NCI-H1930 (cell line): Measurements from ENCODE around the gene CCDC74B.
A peak's percentile ranks its signal among the peaks of the same experiment; 100 is the strongest.
"Not testable (repeated sequence)": the region's sequence is repeated elsewhere in the genome, so short reads cannot be mapped to it uniquely, and the experiment has no call there.

Experiments used
- DNase-seq, 2 experiments: peaks; one replicate each; lab custom pipeline; 2025; lab: John Stamatoyannopoulos, UW

The CCDC74B gene

DNA sequence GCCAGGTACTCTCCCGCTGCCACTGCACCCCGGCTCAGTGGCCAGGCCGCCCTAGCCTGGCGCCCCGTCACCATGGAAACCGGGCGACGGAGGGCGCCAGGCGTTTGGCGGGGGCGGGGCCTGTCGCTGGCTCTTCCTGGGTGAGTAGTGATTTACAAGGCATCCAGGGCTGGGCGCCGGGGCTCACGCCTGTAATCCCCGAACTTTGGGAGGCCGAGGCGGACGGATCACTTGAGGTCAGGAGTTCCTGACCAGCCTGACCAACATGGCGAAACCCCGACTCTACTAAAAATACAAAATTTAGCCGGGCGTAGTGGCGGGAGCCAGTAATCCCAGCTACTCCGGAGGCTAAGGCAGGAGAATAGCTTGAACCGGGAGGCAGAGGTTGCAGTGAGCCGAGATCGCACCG is at the start of gene CCDC74B:
CCDC74B (minus strand) TSS at position 107 of the 409 bp plus-strand sequence. CDS start 116 bp downstream, outside the sequence.
- DNase-seq: peak; percentile 44 to 47

DNA sequence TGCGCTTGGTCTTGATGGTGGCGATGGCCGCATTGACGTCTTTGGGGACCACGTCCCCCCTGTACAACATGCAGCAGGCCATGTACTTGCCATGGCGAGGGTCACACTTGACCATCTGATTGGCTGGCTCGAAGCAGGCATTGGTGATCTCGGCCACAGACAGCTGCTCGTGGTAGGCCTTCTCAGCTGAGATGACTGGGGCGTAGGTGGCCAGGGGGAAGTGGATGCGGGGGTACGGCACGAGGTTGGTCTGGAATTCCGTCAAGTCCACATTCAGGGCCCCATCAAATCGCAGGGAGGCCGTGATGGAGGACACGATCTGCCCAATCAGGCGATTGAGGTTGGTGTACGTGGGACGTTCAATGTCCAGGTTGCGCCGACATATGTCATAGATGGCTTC is 48.9 kb upstream of the CCDC74B start:
- DNase-seq: not testable (repeated sequence)

DNA sequence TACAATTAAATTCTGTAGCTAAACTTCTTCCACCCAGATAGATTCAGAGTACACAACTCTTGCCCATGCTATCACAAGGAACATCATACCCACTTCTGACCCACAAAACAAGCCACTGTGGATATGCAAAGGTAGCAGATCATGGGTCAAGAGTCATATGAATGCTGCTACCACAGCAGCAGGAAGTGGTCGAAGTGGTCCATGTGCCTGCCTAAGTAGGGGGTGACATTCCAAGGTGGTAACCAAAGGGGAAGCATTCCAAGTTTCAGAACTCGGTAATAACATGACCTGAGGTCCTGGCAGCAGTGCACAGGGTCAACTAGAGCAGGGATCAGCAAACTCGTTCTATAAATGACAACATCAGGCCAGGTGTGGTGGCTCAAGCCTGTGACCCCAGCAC is 47.5 kb upstream of the CCDC74B start:
- DNase-seq: not testable (repeated sequence)

DNA sequence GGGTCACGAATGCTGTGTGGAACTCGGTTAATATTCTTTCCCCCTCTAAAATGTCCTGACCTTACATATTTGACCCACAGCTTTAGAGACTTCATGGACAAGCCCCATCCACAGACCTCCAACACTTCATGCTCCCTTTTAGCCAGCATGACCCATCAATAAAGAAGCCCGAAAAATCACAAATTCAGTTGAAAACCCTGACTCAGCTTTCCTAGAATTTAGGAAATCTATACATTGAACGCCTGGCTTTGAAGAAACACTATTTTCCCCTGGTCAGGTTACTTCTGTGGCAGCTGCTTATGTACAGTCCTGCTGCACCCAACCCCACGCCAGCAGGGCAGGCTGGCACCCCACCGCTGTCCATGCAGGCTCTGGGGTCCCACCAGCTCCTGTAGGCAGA is 46.4 kb upstream of the CCDC74B start:
- DNase-seq: not testable (repeated sequence)

DNA sequence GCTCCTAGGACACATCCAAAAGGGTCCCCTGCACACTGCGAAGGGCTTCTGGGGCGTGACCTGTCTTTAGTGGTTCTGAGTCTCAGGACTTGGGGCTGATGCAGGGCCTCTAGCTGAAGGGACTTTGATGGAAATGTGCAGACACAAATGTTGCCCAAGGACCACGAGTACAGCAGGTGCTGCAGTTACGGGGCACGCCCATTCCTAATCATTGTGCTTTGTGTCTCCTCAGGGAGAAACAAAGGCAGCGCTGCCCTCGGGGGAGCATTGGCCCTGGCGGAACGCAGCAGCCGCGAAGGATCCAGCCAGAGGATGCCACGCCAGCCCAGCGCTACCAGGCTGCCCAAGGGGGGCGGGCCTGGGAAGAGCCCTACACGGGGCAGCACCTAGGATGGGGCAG is 45.3 kb upstream of the CCDC74B start:
- DNase-seq: no peak

DNA sequence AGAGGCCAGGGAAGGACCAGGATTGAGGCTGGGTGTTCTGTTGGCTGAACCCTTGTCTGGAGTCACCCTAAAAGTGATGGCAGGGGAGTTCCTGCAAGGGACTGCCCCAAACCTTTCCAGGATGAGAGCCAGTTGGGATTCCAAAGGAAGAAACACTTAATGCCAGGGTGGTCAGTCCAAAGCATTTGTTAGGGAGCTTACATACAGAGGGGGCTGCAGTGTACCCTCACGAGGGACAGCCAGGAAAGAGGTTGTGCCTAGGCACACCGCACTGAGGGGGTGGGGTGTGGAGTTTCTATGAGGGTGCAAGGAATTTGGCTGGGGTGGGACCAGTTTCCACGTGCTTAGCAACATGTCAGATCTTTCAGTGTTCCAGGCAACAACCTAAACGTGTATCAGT is 44.0 kb upstream of the CCDC74B start:
- not testable (repeated sequence) for DNase-seq

DNA sequence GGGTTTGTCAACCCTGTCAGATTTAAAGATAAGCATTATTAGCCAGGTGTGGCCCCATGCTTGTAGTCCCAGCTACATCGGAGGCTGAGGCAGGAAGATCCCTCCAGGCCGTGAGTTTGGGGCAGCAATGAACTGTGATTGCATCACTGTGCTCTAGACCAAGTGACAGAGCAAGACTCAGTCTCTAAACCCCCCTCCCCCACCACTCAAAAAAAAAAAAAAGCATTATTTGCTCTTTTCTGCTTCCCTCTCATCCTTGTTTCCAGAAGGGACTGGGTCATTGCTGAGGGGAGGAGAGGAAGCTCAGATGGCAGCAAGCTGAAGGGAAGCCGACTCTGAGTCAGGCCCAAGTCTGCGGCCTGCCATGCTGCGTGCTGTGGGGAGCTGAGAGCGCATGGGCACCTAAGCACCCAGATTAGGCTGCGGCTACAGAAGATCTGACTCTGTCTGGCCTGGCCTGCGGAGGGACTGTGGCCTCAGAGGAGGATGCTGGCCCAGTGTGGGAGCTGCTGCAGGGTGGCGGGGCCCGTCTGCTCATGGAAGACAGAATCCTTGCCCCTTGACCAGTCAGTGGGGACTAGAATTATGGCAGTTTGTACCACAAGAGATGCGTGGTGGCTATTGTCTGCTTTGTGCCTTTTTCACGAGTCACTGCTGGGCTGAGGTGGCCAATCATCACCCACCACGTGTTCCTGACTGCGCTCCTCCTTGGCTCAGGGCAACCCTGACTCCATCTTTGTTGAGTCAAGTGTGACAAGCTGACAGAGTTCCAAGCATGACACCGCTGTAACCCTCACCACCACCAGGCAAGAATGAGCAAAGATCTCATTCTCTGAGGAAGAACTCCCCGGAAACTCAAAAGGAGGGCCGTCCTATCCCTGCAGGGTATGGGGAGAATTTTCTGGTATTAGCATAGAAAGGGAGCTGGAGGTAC is 43.2 kb upstream of the CCDC74B start:
- DNase-seq: not testable (repeated sequence)

DNA sequence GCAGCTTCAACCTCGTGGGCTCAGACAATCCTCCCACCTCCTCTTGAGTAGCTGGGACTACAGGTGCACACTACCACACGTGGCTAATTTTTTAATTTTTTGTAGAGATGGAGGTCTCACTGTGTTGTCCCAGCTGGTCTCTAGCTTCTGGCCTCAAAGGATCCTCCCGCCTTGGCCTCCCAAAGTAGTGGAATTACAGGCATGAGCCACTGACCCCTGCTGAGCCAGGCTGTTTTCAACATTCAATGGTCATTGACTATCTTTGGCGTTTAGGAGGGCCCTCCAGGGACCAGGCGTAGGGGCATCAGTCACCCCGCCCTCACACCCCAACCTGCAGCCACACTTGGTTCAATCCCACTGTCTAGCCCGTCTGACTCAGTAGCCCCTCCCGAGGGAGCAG is 42.4 kb upstream of the CCDC74B start:
- no peak for DNase-seq

DNA sequence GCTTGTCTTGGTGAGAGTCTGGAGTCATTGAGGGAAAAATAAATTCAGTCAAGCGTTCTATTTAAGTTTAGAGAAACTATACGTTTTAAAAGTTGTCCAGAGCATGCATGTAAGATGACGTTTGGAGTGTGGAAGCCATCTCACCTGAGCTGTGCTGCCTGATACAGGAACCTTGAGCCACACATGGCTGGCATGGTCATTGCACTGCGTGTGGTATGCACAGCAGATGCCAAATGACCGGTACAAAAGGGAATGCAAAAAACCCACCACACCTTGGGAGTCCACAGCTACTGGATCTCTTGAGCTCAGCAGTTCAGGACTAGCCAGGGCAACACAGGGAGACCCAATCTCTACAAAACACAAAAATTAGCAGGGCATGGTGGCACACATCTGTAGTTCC is 41.5 kb upstream of the CCDC74B start:
- no peak for DNase-seq

DNA sequence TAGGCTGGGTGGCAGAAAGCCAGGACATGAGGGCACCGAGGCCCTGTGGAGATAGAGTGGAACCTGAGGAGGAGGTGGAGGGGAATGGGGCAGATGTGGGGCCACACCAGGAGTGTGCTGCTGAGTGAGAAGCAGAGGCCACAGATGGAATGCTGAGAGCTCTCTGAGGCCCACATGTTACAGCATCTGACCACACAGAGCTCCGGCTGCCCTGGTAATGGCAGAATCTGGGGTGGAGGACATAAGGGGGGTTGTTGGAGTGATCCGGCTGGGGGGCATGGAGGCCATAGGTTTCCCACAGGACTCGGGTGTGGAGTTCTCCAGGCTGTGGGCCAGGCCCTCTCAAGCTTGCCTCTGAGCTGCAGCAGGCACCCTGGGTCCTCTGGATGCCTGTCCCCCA is 41.0 kb upstream of the CCDC74B start:
- no peak for DNase-seq

DNA sequence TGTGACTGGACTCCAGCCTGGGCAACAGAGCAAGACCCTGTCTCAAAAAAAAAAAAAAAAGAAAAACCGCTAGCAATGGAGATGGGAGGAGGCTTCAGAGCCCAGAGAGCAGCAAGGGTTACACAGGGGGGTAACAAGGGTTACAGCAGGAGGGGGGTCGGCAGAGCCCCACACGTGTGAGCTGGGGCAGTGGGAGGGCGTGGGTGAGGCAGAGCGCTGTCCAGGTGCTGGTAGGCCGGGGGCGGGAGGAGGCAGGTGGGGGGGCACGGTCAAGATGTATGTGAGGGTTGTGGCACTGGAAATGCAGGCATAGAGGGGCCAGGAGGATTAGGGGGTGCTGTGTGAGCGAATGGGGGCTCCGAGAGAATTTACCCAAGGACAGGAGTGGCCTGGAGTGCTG is 40.5 kb upstream of the CCDC74B start:
- no peak for DNase-seq

DNA sequence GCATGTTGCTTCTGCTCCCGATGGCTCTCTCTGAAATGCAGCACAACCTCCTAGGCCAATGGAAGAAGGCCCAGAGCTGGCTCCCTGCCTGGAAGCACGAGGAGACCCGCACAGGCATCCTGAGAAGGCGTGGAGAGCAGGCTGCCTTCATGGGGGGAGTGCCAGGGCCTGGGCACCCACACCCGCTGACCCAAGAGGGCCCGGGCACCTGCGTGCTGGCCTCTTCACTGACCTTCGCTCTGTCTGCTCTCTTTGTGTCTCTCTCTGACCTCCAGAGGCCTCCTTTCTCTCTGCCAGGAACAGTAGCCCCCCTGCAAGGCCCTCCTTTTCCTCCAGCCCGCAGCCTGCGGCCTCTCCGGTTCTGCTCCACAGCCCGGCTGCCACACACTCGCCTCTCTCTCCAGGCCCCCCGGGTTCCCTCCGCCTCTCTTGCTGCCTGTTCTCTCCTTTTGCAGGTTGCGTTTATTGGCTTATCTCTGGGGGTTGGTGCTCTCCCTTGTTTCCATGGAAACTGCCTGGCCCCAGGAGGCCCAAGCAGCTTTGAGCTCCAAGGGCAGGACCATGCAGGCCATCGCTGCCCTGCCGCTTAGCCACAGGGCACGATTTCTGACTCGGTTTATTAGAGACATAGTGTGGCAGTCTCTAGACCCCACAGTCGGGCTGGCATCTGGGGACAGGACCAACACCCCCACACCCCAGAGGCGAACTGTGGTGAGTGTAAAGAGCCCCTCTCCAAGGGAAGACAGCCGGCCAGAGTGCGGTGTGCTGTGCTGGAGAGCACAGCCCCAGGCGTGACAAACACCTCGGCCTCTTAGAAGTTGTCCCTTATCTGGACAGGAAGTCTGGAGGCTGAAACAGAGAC is 38.8 kb upstream of the CCDC74B start:
- DNase-seq: no peak

DNA sequence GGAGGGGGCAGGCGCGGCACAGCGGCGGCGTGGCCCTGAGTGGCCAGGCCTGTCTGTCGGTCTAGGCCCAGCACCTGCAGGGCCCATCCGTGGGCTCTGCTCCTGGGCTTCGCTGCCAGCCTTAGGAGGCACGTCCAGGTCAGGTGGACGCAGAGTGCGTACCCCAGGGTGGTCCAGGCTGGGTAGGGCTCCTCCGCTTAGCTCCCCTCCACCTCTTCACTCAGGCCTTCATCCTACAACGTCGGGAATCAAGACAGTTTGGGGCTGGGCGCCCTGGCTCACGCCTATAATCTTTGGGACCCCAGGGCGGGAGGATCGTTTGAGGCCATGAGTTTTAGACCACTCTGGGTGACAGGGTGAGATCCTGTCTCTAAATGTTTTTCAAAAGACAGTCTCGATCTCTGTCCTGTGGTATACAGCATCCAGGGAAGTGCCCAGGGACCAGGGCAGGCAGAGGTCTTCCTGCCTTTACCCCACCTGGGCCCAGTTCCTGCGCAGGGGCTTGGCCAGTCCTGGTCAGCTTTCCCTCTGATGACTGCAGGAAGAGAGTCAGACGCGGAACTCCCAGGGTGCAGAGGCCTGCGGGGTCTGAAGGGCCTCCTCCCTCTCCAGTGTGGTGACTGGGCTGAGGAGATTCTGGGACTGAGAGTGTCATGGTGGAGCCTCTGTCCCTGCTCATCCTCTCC is 38.1 kb upstream of the CCDC74B start:
- DNase-seq: not testable (repeated sequence)

DNA sequence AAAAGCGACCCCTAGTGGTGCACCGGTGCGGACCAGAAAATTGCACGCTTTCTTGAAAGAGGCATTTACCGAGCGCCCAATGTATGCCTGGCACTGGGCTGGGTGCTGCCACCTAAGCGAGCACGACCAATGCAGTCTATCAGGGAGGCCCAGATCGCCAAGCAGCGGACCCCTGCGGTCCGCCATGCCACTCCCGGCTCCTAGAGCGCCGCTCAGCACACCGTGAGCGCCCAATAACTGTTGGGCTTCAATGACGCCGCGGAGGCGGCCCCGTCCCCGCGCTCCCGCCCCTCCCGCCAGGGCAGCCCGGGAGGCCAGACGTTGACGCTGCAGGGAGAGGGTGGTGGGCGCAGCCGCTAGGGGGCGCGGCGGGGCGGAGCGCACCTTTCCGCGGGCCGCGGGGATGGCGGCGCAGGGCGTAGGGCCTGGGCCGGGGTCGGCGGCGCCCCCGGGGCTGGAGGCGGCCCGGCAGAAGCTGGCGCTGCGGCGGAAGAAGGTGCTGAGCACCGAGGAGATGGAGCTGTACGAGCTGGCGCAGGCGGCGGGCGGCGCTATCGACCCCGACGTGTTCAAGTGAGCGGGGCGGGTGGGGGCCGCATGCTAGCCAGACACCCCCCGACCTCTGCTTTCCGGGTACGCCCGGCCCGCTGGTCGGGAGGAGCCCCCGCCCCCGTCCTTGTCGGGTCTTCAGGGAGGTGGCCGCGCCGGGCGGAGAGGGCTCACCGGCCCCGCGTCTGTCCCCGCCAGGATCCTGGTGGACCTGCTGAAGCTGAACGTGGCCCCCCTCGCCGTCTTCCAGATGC is 37.2 kb upstream of the CCDC74B start, which contains the start of gene MZT2B:
MZT2B (plus strand) TSS at position 383 of the 803 bp plus-strand sequence; CDS start at position 404, 21 bp downstream.
- peak; percentile 84 to 90 for DNase-seq

DNA sequence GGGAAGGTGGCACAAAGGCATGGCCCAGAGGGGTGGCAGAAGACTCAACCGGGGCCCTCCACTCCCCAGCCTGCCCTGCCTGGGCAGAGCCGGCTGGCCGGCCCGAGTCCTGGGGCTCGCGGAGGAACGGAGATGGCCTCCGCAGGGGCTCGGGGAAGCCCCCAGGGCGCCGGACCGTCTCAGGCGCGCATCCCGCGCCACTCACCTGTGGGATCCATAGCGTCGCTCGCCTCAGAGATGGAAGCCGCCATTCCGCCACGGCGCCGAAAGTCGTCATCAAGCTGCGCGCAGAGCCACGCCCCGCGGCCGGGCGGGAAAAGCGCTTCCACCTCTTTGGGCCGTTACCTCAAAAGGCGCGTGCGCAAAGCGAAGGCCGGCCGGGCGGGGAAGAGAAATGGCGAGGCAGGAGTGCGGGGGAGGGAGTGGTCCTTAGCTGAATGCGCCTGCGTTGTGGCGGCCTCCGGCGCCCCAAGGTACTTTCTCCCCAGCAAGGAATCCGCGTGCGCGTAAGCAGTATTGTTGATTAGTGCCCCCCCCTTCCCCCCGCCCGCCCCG is 36.5 kb upstream of the CCDC74B start, which contains the start of gene SMPD4:
SMPD4 (minus strand) TSS at position 278 of the 555 bp plus-strand sequence. CDS start 5,010 bp downstream, outside the sequence.
- DNase-seq: peak; percentile 93 to 97

DNA sequence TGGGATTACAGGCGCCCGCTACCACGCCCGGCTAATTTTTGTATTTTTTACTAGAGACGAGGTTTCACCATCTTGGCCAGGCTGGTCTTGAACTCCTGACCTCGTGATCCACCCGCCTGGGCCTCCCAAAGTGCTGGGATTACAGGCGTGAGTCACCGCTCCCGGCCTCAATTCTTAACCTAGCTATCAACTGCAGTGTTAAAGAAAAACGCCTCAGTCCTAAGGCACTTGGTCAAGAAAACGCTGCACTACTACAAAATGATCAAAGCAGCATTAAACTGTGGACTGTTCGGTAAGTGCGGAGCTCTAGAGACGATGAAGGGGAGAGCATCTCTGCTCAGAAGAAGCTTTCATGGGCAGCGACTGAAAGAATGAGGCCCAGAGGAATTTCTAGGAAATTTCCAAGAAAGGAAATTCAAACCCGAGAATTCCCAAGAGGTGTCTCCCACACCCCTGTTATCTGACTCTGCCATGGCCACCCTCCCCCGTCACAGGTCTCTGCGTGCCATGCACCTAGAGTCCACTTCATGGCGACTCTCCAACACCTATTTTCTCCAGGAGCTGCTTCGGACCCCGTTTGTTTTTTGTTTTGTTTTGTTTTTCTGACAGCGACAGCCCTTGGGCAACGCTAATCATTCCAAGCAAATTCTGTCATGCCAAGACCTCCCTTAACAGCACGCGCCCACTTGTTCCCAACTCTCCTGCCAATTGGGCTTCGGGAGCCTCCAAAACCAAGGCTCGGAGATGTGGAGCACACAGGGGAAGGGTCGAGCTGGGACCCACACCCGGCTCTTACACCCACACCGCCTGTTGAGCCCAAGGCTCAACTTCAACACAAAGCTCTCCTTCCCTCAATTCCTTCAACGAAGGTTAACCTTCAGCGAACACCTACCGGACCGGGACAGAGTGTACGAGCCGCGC is 35.8 kb upstream of the CCDC74B start:
- not testable (repeated sequence) for DNase-seq

DNA sequence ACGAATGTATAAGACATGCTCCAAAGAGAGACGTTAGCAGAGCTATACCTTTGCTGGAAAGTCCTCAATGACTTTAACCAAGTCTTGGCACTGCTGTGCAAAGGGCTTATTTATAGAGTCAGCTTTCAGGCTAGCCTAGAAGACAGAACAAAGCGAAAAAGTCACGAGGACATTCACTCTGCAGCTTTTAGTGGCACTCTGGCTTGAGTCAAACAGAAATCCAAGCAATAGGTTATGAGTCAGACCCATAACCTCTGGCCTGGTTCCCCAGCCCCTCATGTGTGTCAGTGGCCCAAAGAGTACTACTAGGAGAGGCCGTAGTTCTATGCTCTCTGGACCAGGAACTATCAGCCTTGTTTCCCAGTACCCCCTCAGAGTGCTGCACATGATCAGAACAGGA is 30.0 kb upstream of the CCDC74B start:
- DNase-seq: not testable (repeated sequence)

DNA sequence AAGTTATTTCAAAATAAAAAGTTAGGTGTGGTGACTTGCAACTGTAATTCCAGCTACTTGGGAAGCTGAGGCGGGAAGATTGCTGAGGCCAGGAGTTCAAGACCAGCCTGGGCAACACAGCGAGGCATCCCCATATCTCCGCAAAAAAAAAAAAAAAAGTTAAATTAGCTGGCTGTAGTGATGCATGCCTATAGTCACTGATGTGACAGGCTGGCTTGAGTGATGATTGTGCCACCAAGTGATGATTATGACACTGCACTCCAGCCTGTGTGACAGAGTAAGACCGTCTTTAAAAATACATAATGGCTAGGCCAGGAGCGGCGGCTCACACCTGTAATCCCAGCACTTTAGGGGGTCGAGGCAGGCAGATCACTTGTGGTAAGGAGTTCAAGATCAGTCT is 25.0 kb upstream of the CCDC74B start:
- DNase-seq: no peak

DNA sequence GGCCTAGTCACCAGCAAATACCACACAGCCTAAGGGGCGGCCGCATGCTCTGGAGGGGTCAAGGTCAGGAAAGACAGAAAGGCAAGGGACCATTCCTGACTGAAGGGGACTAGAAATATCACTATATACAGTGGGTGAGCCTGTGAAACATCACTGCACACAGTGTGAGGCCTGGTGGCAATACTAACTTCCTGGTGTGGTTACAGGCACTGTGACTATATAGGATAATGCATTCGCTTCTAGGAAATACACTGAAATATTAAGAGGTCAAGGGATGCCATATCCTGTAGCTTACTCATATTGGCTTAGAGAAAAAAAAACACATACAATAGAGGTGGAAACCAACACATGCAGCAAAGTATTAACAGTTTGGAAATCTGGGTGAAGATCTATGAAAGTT is 24.3 kb upstream of the CCDC74B start:
- not testable (repeated sequence) for DNase-seq
